Heart left ventricle (tissue), 13 donors: ENCODE data around the gene GRAMD1B.

Experiments
- CTCF ChIP-seq, 12 donors: fragments of 200-600 bp; sonication (generic) in 4 of 12; IDR thresholded peaks; one replicate each; pipeline versions ENCODE4 v1.5.0 to v1.8.0; 2018 to 2022; ENCODE audit warnings: antibody characterized with exemption in 12 of 12, mild to moderate bottlenecking in 5 of 12
- POLR2A ChIP-seq, 2 donors: fragments of 450-650 bp; IDR thresholded peaks; one replicate each; pipeline ENCODE4 v1.6.1; 2017; ENCODE audit warnings: antibody characterized with exemption in 2 of 2, mild to moderate bottlenecking in 2 of 2, moderate library complexity in 2 of 2
- donor health status: ischemic (EF 13 %, LVEDD 7.1; RV severe dilation, severe dysfunction).
- donor health status: DM: no; HTN: yes; CAD: no.
- donor health status: DM: no; HTN: no; CAD: no.
- donor health status: ischemic (EF 25% LVEDD 6.9; RV normal size, moderate dysfunction).
- donor health status: ischemic (EF 25% LVEDD 5.7; RV mildly dilated, moderate dysfunction).
- donor health status: ischemic (EF 35%, LVEDD 5.7; RV mildly dilated, moderate dysfunction).
- donor health status: nonischemic (EF 11% LVEDD 7.7; RV severe dilation, severe dysfunction).
- donor health status: DM: yes; HTN: yes; CAD: no.
- donor health status: PGD.
- donor health status: ischemic (EF 29% LVEDD 5.4; RV normal size, mild dysfunction).
- donor health status: nonischemic (EF 23%, LVEDD 6.1; RV moderate dilation, normal function).

- TF ChIP-seq CTCF (IDR thresholded peaks at IDR 0.05) (no peak), POLR2A (IDR thresholded peaks at IDR 0.05) (no peak)
Observed at GRCh38 chr11:123545726-123546270, 115.7 kb downstream of the GRAMD1B start.
